Activated B cell treated with CpG ODN at 0.5 μM for 24 hours (primary cell): Measurements from ENCODE around the gene GRM7. TPM values are rescaled to one million over a fixed set of nuclear protein-coding genes. Genes with fewer than 3 reads are reported as not detected.

Experiments used
- ATAC-seq: fragments of 200-7000 bp; cut with Tn5 transposase; one replicate; pipeline ENCODE4 v1.10.0; 2021; ENCODE audit warnings: low read depth, mild to moderate bottlenecking, moderate library complexity
- CTCF ChIA-PET: fragments of 350-600 bp; sonication (Branson Sonifier 250); formaldehyde crosslinking; loops from one replicate; lab custom pipeline; 2021; ENCODE audit warnings: antibody characterized with exemption; lab: Charles Lee
- POLR2A ChIA-PET: fragments of 350-600 bp; sonication (Branson Sonifier 250); formaldehyde crosslinking; loops from one replicate; lab custom pipeline; 2021; ENCODE audit warnings: antibody characterized with exemption; lab: Charles Lee
- DNase-seq: peaks from one replicate; pipeline ENCODE4 v3.0.0; 2022
- H3K27ac Mint-ChIP-seq: one replicate; pipeline ENCODE4 v1.8.0; 2020; ENCODE audit warnings: mixed read lengths
- H3K27me3 Mint-ChIP-seq: one replicate; pipeline ENCODE4 v1.8.0; 2021; ENCODE audit warnings: mixed read lengths
- H3K36me3 Mint-ChIP-seq: one replicate; pipeline ENCODE4 v1.8.0; 2021; ENCODE audit warnings: low read depth, mixed read lengths
- H3K4me1 Mint-ChIP-seq: one replicate; pipeline ENCODE4 v1.8.0; 2021; ENCODE audit warnings: mixed read lengths
- H3K4me3 Mint-ChIP-seq: one replicate; pipeline ENCODE4 v1.8.0; 2020; ENCODE audit warnings: mild to moderate bottlenecking, mixed read lengths
- H3K9me3 Mint-ChIP-seq: one replicate; pipeline ENCODE4 v1.8.0; 2020; ENCODE audit warnings: mixed read lengths
- intact Hi-C: fragments of 100-400 bp; cut with micrococcal nuclease; formaldehyde crosslinking; loops from one replicate; pipeline ENCODE4 v1.15.1; 2024
- total RNA-seq: library from RNA; stranded (reverse); gene quantifications from 2 replicates; pipeline ENCODE4 v1.2.3, GENCODE V29; 2022
- TF ChIP-seq, protein P1 (sequence below): fragments of 200-600 bp; IDR thresholded peaks from one replicate; pipeline ENCODE4 v1.8.0; 2022; ENCODE audit warnings: antibody characterized with exemption, mild to moderate bottlenecking

GRM7 gene
- total RNA-seq, 1 donor from 2014 or later, result not detected

DNA sequence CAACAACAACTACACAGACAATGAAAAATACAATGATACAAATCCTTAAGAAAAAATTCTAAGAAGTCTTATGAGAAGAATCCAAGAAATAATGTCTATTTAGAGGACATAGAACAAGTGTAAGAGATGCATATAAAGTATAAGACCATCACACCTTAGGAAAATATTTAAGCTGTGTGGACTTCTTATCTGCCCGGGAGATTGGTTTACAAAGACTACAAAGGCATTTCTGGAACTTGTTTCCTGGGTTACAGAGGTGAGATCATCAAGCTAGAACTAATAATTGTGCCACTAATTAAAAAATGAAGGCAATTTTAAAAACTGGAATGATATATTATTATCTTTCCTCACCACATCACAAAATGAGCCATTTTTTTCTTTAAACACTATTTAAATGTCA is 507.1 kb downstream of the GRM7 start:
- Mint-ChIP-seq H3K27ac (no peak overlapping the region), H3K36me3 (no peaks in the 10 kb centered on the region), H3K27me3 (no peaks in the 10 kb centered on the region), H3K4me1 (no peaks in the 10 kb centered on the region), H3K4me3 (no peak overlapping the region), H3K9me3 (peaks cover 5% of the 10 kb centered on the region)
- intact Hi-C loops, result no loop called here
- ATAC-seq (no peak), DNase-seq (no peak)
- ChIA-PET POLR2A (no interaction called here), CTCF (no interaction called here)
- TF ChIP-seq, protein P1, sequence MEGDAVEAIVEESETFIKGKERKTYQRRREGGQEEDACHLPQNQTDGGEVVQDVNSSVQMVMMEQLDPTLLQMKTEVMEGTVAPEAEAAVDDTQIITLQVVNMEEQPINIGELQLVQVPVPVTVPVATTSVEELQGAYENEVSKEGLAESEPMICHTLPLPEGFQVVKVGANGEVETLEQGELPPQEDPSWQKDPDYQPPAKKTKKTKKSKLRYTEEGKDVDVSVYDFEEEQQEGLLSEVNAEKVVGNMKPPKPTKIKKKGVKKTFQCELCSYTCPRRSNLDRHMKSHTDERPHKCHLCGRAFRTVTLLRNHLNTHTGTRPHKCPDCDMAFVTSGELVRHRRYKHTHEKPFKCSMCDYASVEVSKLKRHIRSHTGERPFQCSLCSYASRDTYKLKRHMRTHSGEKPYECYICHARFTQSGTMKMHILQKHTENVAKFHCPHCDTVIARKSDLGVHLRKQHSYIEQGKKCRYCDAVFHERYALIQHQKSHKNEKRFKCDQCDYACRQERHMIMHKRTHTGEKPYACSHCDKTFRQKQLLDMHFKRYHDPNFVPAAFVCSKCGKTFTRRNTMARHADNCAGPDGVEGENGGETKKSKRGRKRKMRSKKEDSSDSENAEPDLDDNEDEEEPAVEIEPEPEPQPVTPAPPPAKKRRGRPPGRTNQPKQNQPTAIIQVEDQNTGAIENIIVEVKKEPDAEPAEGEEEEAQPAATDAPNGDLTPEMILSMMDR, result no peak

DNA sequence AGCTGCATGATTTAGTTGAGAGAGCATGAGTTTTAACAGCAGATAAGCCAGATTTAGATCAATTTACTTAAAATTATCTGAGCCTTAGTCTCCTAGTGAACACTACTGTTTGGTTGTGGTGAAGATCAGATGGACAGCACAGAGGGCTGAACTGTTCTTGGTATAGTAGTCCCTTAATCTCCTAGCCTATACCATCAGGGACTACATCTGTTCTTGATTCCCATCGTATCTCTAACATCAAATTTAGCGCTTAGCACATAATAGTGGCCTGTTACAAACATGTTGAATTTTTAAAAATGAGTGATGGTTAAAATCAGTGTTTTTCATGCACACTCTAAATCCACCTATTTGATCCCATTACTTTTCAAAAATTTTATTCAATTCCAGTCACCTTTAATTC is 507.7 kb downstream of the GRM7 start:
- H3K36me3 Mint-ChIP-seq, result no peaks in the 10 kb centered on the region
- no peak for ATAC-seq
- no peak for DNase-seq
- CTCF ChIA-PET, result no interaction called here
- H3K4me3 Mint-ChIP-seq, result no peak overlapping the region
- H3K9me3 Mint-ChIP-seq, result peaks cover 5% of the 10 kb centered on the region
- H3K27ac Mint-ChIP-seq, result no peak overlapping the region
- intact Hi-C loops, result no loop called here
- no peaks in the 10 kb centered on the region for H3K4me1 Mint-ChIP-seq
- POLR2A ChIA-PET, result no interaction called here
- TF ChIP-seq, protein P1, result no peak
- no peaks in the 10 kb centered on the region for H3K27me3 Mint-ChIP-seq

DNA sequence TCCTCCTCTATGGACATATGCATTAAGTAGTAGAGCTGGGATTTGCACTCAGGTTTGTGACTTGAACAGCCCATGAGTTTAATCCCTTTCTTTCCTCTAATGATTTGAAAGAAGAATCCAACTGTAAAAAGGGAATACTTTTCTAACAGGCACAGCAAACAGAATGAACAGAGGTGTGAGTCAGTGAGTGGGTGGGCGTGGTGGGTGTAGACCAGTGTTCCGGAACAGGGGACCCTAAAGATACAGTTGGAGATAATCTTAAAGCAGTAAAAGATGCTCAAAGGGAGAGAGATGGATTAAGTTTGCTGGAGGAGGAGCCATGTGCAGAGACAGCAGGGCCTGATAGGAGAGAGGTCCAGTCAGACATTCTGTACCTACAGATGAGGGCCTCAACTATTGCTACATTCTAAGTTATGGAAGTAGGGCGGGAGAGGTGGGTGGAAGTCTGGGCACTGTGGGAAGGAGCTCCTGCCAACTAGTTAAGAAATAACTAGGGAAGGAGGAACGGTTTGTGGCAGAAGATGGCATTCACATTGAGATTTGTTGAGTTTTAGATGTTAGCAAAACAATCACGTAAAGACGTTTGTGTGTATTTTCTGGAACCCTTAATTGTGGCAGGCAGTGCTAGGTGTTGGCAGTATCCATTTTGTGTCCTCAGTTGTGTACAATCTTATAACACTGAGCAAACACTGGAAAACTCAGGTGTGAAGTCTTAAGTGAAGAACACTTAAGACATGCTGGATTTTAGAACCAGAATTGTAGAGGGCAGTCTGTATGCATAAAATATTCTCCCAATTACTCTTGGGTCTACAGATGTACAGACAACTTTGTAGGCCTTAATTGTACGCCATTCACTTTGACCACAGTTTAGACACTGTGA is 511.0 kb downstream of the GRM7 start:
- CTCF ChIA-PET, result no interaction called here

DNA sequence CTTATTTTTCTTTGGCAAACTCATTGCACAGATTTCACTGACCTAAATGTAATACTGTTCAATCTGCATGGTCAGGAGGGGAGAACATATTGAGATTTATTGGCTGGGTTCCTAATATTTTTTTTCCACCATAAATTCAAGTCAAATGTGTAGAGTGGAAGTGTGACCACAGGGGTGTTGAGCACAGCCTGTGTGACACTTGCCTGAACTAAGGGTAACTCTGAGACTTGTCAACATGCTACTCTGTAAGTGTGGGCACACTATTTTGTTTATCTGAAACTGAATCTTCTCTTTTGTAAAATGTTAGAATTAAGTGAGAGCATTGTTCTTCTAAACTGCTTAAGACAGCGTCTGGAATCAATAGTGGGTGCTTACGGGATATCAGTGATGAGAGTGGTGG is 516.2 kb downstream of the GRM7 start:
- intact Hi-C loops, result no loop called here
- H3K4me1 Mint-ChIP-seq, result no peaks in the 10 kb centered on the region
- H3K36me3 Mint-ChIP-seq, result no peaks in the 10 kb centered on the region
- peaks cover 11% of the 10 kb centered on the region for H3K9me3 Mint-ChIP-seq
- H3K27me3 Mint-ChIP-seq, result no peaks in the 10 kb centered on the region
- TF ChIP-seq, protein P1, result no peak
- H3K4me3 Mint-ChIP-seq, result no peak overlapping the region
- POLR2A ChIA-PET, result no interaction called here
- no peak overlapping the region for H3K27ac Mint-ChIP-seq
- ATAC-seq (no peak), DNase-seq (no peak)
- CTCF ChIA-PET, result no interaction called here

More for the DNA sequence above, 511.0 kb downstream of the GRM7 start:
- ATAC-seq (no peak), DNase-seq (no peak)
- H3K4me1 Mint-ChIP-seq, result no peaks in the 10 kb centered on the region
- H3K36me3 Mint-ChIP-seq, result no peaks in the 10 kb centered on the region
- POLR2A ChIA-PET, result no interaction called here
- no peak overlapping the region for H3K4me3 Mint-ChIP-seq
- H3K27me3 Mint-ChIP-seq, result no peaks in the 10 kb centered on the region
- no peak overlapping the region for H3K27ac Mint-ChIP-seq
- intact Hi-C loops, result no loop called here
- H3K9me3 Mint-ChIP-seq, result peaks cover 15% of the 10 kb centered on the region
- TF ChIP-seq, protein P1, result no peak

DNA sequence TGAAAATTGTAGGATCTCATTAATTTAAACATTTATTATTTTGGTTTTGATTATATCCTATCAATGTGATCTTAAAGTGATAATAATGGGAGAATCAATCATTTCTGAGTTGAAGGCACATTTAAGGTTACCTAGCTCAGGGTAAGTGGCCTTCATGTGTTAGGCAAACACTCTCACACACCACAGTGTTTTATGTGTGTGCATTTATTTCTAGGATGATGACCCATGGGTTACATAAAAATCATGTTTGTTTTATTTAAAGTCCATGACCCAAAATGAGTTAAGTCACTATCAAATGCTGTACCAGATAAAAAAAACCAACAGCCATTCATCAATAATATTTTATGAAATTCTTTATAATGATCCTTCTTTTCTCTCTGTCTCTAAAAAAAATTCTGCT is 520.8 kb downstream of the GRM7 start:
- Mint-ChIP-seq H3K4me1 (no peaks in the 10 kb centered on the region), H3K27ac (no peak overlapping the region), H3K27me3 (no peaks in the 10 kb centered on the region), H3K9me3 (peaks cover 1% of the 10 kb centered on the region), H3K4me3 (no peak overlapping the region), H3K36me3 (no peaks in the 10 kb centered on the region)
- ChIA-PET CTCF (no interaction called here), POLR2A (no interaction called here)
- no peak for DNase-seq
- intact Hi-C loops, result no loop called here
- no peak for ATAC-seq
- TF ChIP-seq, protein P1, result no peak
